ENCODE measurements around the gene USHBP1.

The USHBP1 gene, protein sequence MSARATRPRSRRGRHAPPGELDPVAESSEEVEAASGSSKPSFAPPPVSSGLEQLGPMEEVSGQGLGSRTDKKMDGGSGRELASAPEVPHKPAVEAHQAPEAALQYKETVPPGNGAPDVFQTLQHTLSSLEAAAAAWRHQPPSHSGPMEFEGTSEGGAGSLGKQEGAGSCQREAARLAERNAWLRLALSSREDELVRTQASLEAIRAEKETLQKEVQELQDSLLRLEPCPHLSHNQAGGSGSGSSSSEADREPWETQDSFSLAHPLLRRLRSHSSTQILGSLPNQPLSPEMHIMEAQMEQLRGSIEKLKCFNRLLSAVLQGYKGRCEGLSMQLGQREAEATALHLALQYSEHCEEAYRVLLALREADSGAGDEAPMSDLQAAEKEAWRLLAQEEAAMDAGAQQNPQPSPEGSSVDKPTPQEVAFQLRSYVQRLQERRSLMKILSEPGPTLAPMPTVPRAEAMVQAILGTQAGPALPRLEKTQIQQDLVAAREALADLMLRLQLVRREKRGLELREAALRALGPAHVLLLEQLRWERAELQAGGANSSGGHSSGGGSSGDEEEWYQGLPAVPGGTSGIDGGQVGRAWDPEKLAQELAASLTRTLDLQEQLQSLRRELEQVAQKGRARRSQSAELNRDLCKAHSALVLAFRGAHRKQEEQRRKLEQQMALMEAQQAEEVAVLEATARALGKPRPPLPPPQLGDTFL

DNA sequence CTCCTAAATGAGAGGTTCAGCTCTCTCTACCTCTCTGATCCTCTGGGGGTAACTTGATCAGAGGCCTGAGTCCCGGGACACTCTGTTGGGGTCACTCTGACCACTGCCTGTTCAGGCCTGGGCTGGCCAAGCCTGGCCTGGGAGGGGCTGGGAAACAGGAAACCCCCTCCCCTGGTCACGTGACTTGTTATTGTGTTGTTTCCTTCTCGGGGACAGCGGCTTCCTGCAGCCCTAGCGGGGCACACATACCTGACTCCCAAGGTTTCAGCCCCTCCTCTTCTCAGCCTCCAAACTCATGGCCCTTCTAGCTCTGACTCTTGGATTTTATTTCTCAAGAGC lies at the start of gene USHBP1:
Gene USHBP1 (minus strand): TSS at position 105 of the 339 bp plus-strand sequence. CDS start 446 bp downstream, outside the sequence.
- DNase-seq, result no peak

DNA sequence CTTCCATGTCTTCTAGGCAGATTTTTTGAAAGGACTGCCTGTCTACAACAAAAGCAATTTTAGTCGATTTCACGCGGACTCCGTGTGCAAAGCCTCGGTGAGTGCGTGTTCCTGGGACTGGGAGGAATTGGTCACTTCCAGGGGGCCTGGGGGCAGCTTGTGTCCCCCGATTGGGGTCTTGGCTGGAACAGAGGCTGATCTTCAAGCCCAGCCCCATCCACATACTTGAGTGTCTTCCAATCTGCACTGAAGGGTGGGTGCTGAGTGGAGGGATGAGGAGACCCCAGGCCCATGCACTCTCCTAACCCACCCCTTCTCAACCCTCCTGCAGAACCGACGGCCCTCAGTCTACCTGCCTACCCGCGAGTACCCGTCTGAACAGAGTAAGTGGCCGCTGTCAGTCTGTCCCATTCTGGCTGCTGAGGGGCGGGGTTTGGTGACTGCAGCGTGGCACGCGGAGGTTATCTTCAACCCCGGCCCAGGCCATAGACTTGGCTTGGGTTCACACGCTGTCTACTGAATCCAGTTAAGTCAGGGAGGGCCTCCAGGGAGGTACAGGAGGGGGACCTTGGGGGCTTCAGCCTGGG lies 49.6 kb upstream of the USHBP1 start:
- no peak for DNase-seq

DNA sequence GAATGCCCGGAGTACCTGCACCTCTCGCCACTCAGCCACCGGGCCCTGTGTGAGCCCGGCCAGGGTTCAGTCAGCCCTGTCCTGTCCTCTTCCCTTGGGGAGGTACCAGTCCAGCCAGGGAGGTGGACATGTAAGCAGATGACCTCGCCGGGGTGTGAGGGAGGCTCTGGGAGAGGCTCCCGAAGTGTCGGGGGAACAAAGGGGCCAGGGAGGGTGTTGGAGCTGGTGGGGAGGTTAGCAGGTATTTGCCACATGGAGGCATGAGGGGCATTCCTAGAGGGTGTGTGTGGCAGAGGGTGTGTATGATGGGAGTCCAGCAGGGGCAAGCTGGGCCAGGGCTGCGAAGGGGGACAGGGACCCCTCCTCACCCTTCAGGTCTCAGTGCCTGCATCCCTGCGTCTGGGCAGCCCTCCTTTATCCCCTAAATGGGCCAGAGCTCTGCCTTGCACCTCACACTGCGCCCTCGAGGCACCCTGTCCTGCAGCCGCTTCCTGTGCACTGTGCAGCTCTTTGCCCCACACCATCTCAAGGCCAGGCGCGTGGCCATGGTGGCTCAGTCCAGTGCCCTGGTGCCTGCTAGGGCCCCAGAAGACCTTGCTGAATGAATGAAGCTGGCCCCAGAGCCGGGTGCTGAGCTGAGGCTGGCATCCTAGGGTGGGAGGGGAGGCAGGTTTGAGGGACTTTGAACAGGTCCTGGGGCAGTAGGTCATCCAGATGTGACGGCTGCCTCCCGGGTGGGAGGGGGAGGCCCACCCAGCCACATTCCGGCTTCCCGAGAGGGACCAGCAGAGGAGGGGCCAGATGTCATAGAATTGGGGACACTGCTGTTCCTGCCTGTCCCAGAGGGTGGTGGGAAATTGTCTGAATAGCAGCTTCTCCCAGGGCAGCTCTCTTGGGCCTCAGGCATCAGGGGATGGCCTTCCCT lies 47.9 kb upstream of the USHBP1 start:
- DNase-seq, result no peak

DNA sequence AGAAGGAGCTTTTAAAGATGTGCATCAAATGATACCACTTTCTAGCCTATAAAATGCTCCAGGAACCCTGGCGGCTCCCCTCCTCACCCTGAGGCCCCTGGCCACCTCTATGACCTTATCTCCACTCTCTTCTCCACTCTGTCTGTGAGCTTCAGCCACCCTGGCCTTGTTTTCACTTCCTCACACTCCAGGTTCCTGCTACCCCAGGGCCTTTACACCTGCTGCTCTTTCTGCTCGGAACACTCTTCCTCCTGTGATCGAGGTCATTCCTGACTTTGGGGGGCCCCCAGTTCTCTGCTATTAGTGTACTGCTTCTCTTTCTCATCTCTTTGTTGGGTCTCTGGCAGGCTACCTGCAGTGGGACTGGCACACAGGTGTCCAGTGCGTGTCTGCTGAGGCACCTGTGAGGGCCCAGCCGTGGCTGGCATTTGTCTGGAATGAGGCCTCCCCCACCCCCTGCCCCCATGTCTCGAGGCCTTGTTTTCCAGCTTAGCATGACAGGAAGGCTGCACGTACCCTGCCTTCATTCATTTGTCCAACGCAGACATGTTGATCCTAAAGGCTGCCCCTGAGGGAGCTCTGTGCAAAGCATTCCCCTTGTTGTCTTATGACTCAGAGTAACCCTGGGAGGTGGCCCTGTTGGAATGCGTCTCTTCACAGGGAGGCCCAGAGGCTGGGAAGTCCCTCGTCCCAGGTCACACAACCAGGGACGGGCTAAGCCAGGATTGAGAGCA lies 47.1 kb upstream of the USHBP1 start:
- no peak for DNase-seq

DNA sequence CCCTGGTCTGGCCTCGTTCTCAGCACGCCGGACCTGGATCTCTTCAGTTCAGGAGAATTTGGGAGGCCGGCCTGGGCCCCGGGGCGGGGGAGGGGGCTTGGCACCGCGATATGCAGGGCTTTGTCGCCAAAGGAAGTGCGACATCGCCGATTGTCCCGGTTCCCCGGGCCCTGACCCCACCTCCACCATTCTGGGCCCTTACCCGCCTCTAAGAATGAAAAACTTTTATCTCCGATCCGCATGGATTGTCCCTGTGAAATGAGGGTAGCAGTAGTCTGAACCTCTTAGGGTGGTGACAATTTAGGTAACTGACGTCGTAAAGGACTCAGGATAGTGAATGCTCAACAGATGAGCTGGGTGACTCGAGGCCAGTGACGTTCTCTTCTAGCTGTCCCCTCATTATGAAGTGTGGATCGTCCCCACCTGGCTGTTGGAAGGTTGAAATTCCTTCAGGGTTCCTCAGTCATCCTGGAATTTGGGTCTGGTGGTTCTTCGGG lies 45.5 kb upstream of the USHBP1 start:
- no peak for DNase-seq

DNA sequence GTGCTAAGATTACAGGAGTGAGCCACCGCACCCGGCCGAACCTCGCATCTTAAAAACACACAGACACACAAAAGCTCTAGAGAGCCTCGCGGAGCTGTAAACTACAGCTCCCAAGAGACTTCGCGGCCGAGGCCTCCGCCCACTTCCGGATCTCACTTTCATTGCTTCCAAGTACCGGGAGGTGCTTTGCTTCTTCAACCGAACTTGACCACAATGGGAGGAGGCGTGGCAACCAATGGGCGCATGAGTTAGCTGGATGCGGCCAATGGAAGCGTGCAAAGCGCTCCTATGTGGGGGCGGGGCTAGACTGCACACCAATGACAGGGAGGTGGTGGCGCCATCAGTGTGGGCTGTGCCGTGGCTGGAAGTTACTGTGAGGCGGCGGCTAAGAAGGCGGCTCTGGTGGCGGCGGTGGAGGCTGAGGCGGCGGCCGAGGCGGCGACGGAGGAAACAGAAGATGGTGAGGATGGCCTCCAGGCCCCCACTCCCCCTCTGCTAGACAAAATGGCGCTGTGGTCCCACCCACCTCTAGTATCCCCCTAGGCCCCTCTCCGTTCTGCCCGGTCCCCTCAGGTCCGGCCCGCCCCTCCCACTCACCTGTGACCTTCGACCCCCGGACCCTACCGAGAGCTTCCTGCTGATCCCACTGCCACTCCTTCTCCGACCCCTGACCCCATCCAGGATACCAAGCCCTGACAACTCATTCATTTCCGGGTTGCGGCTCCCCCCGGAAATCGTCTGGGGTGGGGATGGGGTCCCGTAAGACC lies 44.8 kb upstream of the USHBP1 start, which contains the start of gene DDA1:
Gene DDA1 (plus strand): TSS at position 366 of the 767 bp plus-strand sequence. CDS start 92 bp downstream, at position 458.
- DNase-seq, result peak; percentile 99

DNA sequence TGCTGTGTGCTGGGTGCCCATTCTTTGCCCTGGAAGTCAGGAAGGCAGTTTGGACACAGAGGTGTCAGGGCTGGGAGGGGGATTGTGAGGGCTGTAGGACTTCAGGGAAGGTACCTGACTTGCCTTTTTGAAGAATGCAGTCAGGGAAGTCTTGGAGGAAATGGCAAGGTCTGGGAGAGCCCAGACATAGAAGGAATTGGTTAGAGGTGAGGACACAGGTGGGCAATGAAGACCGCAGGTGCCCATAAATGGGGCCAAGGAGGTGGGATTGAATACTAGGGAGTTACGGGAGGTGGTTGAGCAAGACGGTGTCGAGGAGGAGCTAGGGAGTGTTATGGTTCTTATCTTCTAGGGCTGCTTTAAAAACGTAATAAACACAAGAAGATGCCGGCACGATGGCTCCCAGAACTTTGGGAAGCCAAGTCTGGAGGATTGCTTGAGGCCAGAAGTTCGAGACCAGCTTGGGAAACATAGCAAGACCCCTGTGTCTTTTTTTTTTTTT lies 43.4 kb upstream of the USHBP1 start:
- no peak for DNase-seq

DNA sequence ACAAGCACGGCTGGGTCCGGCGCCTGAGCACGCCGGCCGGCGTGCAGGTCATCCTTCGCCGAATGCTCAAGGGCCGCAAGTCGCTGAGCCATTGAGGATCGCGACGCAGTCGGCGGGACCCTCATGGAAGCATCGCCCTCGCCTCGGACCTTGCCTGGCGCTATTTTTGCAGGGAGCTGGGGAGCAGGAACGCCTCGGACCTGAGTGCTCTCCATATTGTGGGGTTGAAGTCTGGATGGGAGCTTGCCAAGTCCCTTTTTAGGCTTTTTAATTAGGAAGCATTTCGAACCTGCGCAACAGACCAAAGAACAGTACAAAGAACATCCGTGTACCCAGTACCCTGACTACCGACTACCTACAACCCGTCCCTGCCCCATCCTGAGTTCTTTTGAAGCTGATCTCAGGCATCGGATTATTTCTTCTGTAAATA lies 41.8 kb upstream of the USHBP1 start:
- DNase-seq, result no peak

DNA sequence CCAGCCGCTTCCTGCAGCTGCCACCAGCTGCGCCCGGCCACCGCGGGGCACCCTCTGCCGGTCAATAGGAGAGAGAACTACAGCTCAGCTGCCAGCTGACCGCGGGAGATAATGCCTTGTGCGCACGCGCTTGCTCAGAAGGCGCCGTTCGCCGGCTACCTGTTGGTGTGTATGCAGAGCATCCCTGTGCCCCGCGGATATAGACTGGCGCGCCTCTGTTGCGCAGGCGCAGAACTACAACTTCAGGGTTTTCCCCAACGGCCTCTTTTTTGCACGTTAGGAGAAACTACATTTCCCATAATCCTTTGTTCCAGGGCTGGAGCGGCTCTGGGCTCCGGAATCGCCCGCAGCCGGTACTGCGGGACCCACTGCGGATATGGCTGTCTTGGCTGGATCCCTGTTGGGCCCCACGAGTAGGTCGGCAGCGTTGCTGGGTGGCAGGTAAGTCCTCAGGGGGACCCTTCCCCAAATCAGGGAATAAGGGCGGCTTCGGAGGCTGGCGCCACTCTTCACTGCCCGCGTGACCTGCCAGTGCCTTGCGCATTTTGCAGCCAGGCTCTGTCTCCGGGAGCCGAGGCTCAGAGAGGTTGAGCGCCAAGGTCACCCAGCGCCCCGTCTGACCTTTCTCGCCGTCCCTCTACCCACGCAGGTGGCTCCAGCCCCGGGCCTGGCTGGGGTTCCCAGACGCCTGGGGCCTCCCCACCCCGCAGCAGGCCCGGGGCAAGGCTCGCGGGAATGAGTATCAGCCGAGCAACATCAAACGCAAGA lies 41.2 kb upstream of the USHBP1 start, which contains the start of gene MRPL34:
Gene MRPL34 (plus strand): TSS at position 356 of the 768 bp plus-strand sequence. CDS start 21 bp downstream, at position 377.
- DNase-seq, result peak; percentile 95 to 97

DNA sequence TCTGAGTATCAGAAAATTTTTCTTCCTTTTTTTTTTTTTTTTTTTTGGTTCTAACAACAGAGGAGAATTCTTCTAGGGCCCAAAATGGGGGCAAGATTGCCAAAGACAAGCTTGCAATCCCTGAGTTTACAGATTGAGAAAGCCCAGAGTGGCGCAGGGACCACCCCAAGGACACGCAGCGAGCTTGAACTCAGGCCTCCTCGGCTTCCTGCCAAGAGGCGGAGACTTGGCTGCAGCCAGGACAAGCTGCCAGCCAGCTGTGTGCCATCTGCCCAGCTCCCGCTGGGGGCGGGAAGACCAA lies 40.6 kb upstream of the USHBP1 start:
- DNase-seq, result no peak

DNA sequence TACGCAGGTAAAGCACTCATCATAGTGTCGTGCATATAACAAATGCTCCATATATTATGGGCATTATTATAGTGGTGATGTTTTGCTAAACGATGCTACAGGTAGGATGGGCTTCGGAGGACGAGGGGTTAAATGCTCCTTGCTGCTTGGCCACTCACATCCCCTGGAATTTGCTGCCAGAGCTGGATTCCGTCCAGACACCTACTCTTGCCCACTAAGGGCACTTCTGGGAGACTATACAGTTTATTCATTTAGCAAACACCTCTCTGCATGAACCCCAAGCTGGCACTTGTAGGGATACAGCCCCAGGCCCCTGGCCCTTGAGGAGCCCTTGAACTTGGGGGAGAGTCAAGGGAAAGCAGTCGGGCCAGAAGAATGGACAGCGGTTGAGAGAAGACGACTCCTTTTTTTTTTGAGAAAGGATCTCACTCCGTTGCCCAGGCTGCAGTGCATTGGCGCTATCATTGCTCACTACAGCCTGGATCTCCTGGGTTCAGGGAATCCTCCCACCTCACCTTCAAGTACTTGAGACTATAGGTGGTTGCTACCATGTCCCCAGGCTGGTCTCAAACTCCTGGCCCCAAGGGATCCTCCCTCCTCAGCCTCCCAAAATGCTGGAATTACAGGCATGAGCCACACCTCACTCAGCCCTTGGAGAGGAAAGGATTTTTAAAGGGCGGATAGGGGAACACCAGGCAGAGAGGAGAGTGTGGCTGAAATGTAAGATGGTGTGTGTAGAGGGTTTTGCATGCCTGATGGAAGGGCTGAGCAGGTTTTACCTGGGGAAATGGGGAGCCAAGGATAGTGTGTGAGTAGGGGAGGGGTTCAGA lies 40.1 kb upstream of the USHBP1 start:
- no peak for DNase-seq

DNA sequence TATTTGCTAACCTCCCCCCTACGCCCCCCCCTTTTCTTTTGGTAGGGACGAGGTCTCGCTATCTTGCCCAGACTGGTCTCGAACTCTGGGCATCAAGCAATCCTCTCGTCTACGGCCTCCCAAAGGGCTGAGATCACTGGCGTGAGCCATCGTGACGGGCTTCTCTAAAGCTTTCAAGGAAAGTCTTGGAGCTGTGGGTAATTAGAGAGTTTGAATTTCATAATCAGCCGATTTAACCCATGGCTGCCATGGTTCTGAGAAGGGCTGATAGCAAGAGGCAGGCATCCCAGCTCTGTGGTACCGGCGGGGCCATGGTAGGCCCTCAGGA lies 39.4 kb upstream of the USHBP1 start:
- DNase-seq, result no peak

DNA sequence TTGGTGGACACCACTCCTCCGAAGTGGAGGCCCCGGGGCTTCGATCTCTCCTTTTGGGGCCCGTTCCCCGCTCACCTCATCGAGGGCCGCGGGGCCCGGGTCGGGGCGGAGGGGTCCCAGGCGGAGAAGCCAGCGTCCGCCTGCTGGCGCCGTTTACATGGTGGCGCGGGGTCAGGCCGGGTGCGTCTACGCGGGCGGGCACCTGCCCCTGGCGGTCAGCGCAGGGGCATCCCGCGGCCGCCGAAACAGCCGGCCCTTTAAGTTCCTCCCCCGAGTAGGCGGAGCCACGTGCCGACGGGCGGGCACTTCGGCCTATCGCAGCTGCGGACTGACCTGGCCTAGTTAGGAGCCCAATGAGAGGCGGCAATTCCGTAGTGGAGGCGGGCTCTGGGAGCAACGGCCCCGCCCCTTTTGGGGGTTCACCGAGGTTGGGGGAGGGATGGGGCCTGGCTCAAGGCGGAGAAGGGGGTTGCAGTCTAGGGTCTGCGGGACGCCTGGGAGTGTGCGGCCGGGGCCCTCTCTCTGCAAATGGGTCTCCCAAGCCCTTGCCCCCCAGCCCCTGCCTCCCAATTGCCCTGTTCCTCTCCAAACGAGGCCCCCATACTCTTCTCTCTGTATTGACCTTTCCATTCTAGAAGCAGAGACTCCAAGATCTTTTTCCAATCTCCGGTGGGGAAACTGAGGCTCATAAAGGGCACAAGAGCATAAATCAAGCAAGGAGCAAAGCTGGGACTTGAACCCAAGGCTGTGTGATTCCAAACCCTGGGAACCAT lies 38.8 kb upstream of the USHBP1 start, which contains the start of gene ABHD8:
Gene ABHD8 (minus strand): TSS at position 259 of the 773 bp plus-strand sequence. CDS start 1,809 bp downstream, outside the sequence.
- DNase-seq, result peak; percentile 97 to 98

DNA sequence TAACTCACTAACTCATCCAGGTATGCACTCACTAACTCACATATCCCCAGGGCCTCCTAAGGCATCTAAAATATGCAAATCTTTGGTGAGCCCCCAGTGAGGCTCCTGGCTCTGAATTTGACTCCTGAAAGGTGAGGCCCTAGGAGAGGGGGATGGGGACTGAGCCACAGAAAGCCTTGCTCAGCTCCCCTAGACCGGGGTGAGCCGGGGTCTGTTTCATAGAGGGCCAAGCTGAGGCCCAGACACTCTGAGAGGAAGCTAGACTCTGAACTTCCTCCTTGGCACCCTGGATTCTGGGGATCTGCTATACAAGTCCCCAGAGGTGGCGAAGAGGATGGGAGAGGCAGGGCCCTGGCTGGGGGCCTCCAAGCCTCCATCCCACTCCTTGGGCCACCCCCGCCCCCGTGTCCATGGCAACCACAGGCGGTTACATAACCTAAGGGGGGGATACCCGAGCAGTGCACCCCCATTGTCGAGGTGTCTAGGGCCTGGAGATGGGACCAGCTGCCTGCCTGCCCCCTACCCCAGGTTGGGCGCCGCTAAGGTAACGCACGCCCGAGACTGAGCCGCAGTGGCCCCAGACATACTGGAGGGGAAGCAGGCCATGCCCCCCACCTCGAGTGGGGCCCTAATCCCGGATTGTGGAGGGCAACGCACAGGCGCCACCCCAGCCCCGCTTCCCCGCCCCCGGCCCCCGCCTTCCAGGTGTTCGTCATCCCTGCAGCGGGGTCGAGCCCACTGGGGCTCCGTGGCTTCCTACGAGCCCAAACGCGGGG lies 38.0 kb upstream of the USHBP1 start:
- peak; percentile 36 for DNase-seq

DNA sequence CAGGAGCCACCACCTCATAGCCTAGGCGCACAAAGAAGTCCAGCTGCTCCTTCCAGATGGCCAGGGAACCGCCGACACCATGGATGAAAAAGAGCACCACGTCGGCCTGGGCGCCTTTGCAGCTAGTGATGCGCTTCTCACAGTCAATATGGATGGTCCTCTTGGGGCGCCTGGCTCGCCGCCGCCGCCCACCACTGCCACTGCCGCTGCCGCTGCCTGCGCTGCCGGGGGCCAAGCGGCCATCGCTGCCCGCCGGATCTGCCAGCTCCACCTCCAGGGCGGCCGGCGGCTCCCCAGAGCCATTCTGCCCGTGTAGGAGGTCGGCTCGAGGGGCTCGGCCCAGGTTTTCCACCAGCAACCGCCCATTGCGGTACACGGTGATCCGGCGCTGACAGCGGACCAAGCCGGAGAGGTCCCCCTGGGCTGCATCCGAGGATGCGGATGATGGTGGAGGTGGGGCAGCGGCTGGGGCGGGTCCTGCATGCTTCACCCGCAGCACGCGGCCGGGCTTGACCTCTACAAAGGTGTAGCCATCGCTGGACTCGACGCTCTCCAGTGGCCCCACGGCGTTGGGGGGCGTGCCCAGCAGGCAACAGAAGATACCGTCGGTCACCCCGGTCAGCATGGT lies 36.6 kb upstream of the USHBP1 start:
- no peak for DNase-seq

DNA sequence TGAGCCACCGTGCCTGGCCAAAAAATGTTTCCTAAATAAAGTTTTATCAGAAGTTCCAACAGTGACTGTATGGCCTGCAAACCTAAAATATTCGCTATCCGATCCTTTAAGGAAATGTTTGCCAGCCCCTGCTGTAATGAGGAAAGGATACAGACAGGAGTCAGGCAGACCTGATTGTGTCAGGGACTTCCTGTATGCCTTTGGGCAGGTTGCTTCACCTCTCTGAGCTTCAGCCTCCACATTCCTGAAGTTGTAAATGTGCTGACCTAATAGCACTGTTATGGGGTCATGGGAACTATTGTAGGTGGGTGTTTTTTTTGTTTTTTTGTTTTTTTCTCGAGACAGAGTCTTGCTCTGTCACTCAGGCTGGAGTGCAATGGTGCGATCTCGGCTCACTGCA lies 32.4 kb upstream of the USHBP1 start:
- DNase-seq, result no peak

DNA sequence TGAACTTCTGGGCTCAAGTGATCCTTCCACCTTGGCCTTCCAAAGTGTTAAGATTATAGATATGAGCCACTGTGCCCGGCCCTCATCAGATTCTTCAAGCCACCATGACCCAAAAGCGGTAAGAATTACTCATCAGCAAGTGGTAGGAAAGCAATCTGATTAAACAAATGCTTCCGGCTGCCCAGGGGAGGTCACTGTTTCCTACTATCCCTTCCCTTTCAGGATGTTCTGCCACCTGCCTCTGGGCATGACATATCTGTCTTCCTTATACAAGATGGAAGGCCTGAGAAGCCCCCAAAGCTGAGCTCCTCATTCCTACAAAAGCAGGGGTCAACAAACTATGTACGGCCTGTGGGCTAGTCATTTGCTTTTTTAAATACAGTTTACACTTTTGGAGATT lies 31.7 kb upstream of the USHBP1 start:
- DNase-seq, result no peak

Measured in activated T-cell treated with anti-CD3 and anti-CD28 coated beads, Interleukin-2, amount 50 U/mL, for 48 hours (primary cell).